GM18519 (cell line): ENCODE results near the gene HAPLN1.
A peak's percentile ranks its signal among the peaks of the same experiment; 100 is the strongest.

Experiments used
- ATAC-seq: cut with Tn5 transposase; IDR thresholded peaks from one replicate; pipeline ENCODE4 v1.9.1; 2021; ENCODE audit warnings: mild to moderate bottlenecking, moderate library complexity; ENCODE audit not compliant: unreplicated experiment, low FRiP score

HAPLN1 gene

GRCh38 chr5:83653669-83654068 lies 67.0 kb downstream of the HAPLN1 start:
- ATAC-seq = peak; percentile 92

- no peak for ATAC-seq
These were observed 74.7 kb downstream of the HAPLN1 start for GRCh38 chr5:83645936-83646335.

- no peak for ATAC-seq
These were observed 76.4 kb downstream of the HAPLN1 start for GRCh38 chr5:83644301-83644700.

GRCh38 chr5:83641946-83642345 lies 78.7 kb downstream of the HAPLN1 start:
- no peak for ATAC-seq

GRCh38 chr5:83639911-83640310 lies 80.7 kb downstream of the HAPLN1 start:
- ATAC-seq = no peak

- ATAC-seq = no peak
These were observed 84.5 kb downstream of the HAPLN1 start for GRCh38 chr5:83636156-83636555.

- ATAC-seq = no peak
These were observed 87.4 kb downstream of the HAPLN1 start for GRCh38 chr5:83633285-83633684.

GRCh38 chr5:83632874-83633273 lies 87.8 kb downstream of the HAPLN1 start:
- ATAC-seq = no peak

GRCh38 chr5:83628360-83628759 lies 92.3 kb downstream of the HAPLN1 start:
- no peak for ATAC-seq

GRCh38 chr5:83614841-83615240 lies 105.8 kb downstream of the HAPLN1 start:
- ATAC-seq = no peak

- ATAC-seq = no peak
These were observed 112.5 kb downstream of the HAPLN1 start for GRCh38 chr5:83608122-83608521.

- no peak for ATAC-seq
These were observed 125.4 kb downstream of the HAPLN1 start for GRCh38 chr5:83595217-83595616.

- ATAC-seq = no peak
These were observed 129.7 kb downstream of the HAPLN1 start for GRCh38 chr5:83590966-83591365.

GRCh38 chr5:83589786-83590185 lies 130.9 kb downstream of the HAPLN1 start:
- no peak for ATAC-seq
